ENCODE results near the gene HS2ST1. TPM values are rescaled to one million over a fixed set of nuclear protein-coding genes. Genes with fewer than 3 reads are reported as not detected.

The HS2ST1 gene
- total RNA-seq, 1 donor from 2014 or later, result 10.0 TPM

- intact Hi-C loops (cut with DNase I), result loop anchor here (10.0 kb wide), 1 partner anchor 795 kb away; no protein-coding TSS in a partner anchor
Measured at GRCh38 chr1:87159378-87159915, 245.0 kb downstream of the HS2ST1 start.

More at GRCh38 chr1:87159378-87159915, 245.0 kb downstream of the HS2ST1 start:
- DNase-seq (ENCODE audit: missing footprints) (no peak), ATAC-seq (no peak)

Other genes starting within 250 kb of the HS2ST1 start
- gene SH3GLB1, start 210.1 kb upstream of the HS2ST1 start, total RNA-seq, result 132 TPM
- 75.7 TPM for gene SELENOF, start 509 bp upstream of the HS2ST1 start, total RNA-seq

Data from Right ventricle myocardium inferior (tissue), 1 donor.